GM21786 (cell line): ENCODE data around the gene CACNA2D4.

Experiments used
- ATAC-seq: cut with Tn5 transposase; IDR thresholded peaks from one replicate; pipeline ENCODE4 v1.9.1; 2021; ENCODE audit not compliant: unreplicated experiment

Gene CACNA2D4

GRCh38 chr12:1758887-1759286, 159.6 kb downstream of the CACNA2D4 start:
- ATAC-seq, result no peak

- ATAC-seq, result no peak
Observed at GRCh38 chr12:1758376-1758775, 160.1 kb downstream of the CACNA2D4 start.

GRCh38 chr12:1750300-1750699, 168.2 kb downstream of the CACNA2D4 start:
- ATAC-seq, result no peak

- ATAC-seq, result no peak
Observed at GRCh38 chr12:1749019-1749418, 169.4 kb downstream of the CACNA2D4 start.

GRCh38 chr12:1747609-1748008, 170.8 kb downstream of the CACNA2D4 start:
- ATAC-seq, result no peak

GRCh38 chr12:1744932-1745331, 173.5 kb downstream of the CACNA2D4 start:
- ATAC-seq, result no peak
